Measurements from ENCODE around the gene ZNHIT2. TPM values are rescaled to one million over a fixed set of nuclear protein-coding genes. Genes with fewer than 3 reads are reported as not detected.

ZNHIT2 gene
- total and polyA plus RNA-seq, 10 of the 15 experiments (the other 5 are each of a cell fraction or from before 2014, with no cell fraction given): 0.24 to 20.4 (median 15.5) TPM; not detected in 1

DNA sequence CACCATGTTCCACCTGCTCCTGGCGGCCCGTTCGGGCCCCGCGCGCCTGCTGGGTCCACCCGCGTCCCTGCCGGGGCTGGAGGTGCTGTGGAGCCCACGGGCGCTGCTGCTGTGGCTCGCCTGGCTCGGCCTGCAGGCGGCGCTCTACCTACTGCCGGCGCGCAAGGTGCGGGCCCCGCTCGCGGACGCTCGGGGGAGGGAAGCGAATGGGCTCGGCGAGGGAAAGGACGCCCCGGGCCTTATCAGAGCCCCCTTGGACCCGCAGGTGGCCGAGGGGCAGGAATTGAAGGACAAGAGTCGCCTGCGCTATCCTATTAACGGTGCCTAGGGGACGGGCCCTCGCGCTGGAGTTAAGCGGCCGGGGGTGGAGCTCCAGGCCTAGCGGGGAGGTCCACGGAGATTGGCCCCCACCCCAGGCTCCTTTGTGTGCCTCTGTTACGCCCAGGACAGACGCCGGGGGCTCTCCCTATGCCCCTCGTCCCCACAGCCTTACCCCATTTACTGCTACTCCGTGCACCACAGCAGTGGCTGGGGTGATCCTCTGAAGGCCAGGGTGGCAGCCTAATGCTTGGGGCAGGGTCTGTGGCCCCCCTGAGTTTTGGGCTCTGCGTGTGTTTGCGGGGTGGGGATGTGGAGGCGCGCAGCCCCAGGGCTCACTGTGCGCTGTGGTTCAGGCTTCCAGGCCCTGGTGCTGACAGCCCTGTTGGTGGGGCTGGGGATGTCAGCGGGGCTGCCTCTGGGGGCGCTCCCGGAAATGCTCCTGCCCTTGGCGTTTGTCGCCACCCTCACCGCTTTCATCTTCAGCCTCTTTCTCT lies 4.7 kb downstream of the ZNHIT2 start (continued):
- TF ChIP-seq, protein P1, sequence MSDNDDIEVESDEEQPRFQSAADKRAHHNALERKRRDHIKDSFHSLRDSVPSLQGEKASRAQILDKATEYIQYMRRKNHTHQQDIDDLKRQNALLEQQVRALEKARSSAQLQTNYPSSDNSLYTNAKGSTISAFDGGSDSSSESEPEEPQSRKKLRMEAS (IDR thresholded peaks at IDR 0.05; ENCODE audit: low read depth, low read length): no peak; the same call in 1 of the 2 replicates
- TF ChIP-seq TCF12 (IDR thresholded peaks at IDR 0.05; ENCODE audit: low read depth, low read length): peak; percentile 18; the same call in 1 of the 2 replicates
- no peak for TF ChIP-seq RUNX3 (IDR thresholded peaks at IDR 0.05; ENCODE audit: low read length)
- TF ChIP-seq POU2F2 (IDR thresholded peaks at IDR 0.05; ENCODE audit: borderline replicate concordance, low read depth, low read length): peak; percentile 11; the same call in 1 of the 3 replicates
- no peak for TF ChIP-seq ZBED1 (IDR thresholded peaks at IDR 0.05; ENCODE audit: borderline replicate concordance)
- TF ChIP-seq GATAD2B (conservative IDR thresholded peaks at IDR 0.05; ENCODE audit: low read depth): peak; percentile 95
- TF ChIP-seq SMC3 (IDR thresholded peaks at IDR 0.05; ENCODE audit: borderline replicate concordance, low read length): peak; percentile 43; the same call in 1 of the 2 replicates
- TF ChIP-seq, protein P2, sequence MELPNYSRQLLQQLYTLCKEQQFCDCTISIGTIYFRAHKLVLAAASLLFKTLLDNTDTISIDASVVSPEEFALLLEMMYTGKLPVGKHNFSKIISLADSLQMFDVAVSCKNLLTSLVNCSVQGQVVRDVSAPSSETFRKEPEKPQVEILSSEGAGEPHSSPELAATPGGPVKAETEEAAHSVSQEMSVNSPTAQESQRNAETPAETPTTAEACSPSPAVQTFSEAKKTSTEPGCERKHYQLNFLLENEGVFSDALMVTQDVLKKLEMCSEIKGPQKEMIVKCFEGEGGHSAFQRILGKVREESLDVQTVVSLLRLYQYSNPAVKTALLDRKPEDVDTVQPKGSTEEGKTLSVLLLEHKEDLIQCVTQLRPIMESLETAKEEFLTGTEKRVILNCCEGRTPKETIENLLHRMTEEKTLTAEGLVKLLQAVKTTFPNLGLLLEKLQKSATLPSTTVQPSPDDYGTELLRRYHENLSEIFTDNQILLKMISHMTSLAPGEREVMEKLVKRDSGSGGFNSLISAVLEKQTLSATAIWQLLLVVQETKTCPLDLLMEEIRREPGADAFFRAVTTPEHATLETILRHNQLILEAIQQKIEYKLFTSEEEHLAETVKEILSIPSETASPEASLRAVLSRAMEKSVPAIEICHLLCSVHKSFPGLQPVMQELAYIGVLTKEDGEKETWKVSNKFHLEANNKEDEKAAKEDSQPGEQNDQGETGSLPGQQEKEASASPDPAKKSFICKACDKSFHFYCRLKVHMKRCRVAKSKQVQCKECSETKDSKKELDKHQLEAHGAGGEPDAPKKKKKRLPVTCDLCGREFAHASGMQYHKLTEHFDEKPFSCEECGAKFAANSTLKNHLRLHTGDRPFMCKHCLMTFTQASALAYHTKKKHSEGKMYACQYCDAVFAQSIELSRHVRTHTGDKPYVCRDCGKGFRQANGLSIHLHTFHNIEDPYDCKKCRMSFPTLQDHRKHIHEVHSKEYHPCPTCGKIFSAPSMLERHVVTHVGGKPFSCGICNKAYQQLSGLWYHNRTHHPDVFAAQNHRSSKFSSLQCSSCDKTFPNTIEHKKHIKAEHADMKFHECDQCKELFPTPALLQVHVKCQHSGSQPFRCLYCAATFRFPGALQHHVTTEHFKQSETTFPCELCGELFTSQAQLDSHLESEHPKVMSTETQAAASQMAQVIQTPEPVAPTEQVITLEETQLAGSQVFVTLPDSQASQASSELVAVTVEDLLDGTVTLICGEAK (IDR thresholded peaks at IDR 0.05; ENCODE audit: borderline replicate concordance): peak; percentile 17; the same call in 1 of the 2 replicates
- TF ChIP-seq, protein P3, sequence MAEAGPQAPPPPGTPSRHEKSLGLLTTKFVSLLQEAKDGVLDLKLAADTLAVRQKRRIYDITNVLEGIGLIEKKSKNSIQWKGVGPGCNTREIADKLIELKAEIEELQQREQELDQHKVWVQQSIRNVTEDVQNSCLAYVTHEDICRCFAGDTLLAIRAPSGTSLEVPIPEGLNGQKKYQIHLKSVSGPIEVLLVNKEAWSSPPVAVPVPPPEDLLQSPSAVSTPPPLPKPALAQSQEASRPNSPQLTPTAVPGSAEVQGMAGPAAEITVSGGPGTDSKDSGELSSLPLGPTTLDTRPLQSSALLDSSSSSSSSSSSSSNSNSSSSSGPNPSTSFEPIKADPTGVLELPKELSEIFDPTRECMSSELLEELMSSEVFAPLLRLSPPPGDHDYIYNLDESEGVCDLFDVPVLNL (IDR thresholded peaks at IDR 0.05; ENCODE audit: low read depth, low read length): no peak
- no peak for TF ChIP-seq TBL1XR1 (IDR thresholded peaks at IDR 0.05; ENCODE audit: low read depth, low read length)
- TF ChIP-seq, protein P4, sequence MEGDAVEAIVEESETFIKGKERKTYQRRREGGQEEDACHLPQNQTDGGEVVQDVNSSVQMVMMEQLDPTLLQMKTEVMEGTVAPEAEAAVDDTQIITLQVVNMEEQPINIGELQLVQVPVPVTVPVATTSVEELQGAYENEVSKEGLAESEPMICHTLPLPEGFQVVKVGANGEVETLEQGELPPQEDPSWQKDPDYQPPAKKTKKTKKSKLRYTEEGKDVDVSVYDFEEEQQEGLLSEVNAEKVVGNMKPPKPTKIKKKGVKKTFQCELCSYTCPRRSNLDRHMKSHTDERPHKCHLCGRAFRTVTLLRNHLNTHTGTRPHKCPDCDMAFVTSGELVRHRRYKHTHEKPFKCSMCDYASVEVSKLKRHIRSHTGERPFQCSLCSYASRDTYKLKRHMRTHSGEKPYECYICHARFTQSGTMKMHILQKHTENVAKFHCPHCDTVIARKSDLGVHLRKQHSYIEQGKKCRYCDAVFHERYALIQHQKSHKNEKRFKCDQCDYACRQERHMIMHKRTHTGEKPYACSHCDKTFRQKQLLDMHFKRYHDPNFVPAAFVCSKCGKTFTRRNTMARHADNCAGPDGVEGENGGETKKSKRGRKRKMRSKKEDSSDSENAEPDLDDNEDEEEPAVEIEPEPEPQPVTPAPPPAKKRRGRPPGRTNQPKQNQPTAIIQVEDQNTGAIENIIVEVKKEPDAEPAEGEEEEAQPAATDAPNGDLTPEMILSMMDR (IDR thresholded peaks at IDR 0.05 in 2 of 3, conservative IDR thresholded peaks at IDR 0.05 in 1 of 3; ENCODE audit: control insufficient read depth in 2 of 3, extremely low read depth in 1 of 3, insufficient read depth in 1 of 3, low read depth in 3 of 3, low read length in 3 of 3): peak; percentile 77 to 89 (median 88)
- TF ChIP-seq, protein P5, sequence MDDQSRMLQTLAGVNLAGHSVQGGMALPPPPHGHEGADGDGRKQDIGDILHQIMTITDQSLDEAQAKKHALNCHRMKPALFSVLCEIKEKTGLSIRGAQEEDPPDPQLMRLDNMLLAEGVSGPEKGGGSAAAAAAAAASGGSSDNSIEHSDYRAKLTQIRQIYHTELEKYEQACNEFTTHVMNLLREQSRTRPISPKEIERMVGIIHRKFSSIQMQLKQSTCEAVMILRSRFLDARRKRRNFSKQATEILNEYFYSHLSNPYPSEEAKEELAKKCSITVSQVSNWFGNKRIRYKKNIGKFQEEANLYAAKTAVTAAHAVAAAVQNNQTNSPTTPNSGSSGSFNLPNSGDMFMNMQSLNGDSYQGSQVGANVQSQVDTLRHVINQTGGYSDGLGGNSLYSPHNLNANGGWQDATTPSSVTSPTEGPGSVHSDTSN (IDR thresholded peaks at IDR 0.05; ENCODE audit: insufficient replicate concordance, low read depth, low read length): peak; percentile 52
- no peak for TF ChIP-seq HCFC1 (IDR thresholded peaks at IDR 0.05; ENCODE audit: low read length)
- peak; percentile 38 for TF ChIP-seq POLR2A (IDR thresholded peaks at IDR 0.05; ENCODE audit: low read depth, low read length)
- TF ChIP-seq SMARCA5 (IDR thresholded peaks at IDR 0.05): peak; percentile 97

All from GM12878 (cell line).